ENCODE measurements around the gene PGS1.
A peak's percentile ranks its signal among the peaks of the same experiment; 100 is the strongest.

PGS1 gene

DNA sequence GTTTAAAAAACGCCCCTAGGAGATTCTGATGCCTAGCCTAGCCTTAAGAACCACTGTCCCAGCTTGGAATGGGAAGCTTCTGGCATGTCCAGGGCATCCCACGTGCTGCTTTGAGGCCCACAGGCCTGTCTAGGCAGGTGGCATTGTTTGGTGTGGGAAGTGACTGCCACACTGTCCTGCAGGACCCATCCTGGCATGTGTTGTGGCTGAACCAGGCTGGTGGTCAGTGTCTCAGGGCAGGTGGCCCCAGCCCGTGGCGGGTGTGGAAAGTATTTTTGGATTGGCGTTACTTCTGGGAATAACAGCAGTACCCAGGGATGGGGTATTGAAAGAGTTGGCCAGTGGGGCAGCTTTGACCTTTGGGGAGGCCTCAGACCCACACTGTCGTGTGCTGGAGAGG, 27.9 kb downstream of the PGS1 start:
- no peaks in the 10 kb centered on the region for H3K27me3 Mint-ChIP-seq
- H3K4me1 Mint-ChIP-seq (ENCODE audit: low read depth in 2 of 2) = peaks cover 19 to 32% of the 10 kb centered on the region in 2 donors
- no peak for ATAC-seq (replicated peaks)
- H3K27ac Mint-ChIP-seq = peak overlapping the region; percentile 79 to 84
- no peak overlapping the region for H3K4me3 Mint-ChIP-seq
- H3K36me3 Mint-ChIP-seq (ENCODE audit: insufficient read depth) = peaks cover 49% of the 10 kb centered on the region
- no peak for DNase-seq
- no peaks in the 10 kb centered on the region for H3K9me3 Mint-ChIP-seq

DNA sequence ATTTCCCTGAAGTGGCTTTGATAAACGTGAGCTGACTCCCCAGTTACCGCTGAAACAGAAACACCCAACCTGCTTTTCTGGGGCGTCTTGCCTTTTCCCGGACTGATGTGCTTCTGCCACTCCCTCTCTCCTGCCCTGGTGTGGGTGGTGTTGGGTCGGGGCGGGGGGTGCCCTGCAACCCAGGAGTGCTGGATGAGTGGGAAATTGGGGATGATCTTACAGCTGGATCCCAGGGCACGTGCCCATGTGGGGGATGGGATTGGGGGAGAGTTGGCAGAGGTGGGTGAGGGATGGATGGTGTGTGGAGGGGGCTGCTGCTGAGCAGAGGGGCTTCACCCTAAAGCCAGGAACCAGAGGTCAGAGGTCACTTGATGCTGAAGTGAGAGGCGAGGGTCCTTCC, 28.5 kb downstream of the PGS1 start:
- Mint-ChIP-seq H3K27me3 (no peaks in the 10 kb centered on the region), H3K9me3 (no peaks in the 10 kb centered on the region), H3K36me3 (ENCODE audit: insufficient read depth) (peaks cover 43% of the 10 kb centered on the region), H3K4me3 (no peak overlapping the region), H3K27ac (peak overlapping the region; percentile 79 to 84), H3K4me1 (ENCODE audit: low read depth in 2 of 2) (peaks cover 19 to 33% of the 10 kb centered on the region in 2 donors)
- DNase-seq (no peak), ATAC-seq (replicated peaks) (no peak)

GRCh38 chr17:78407387-78408000, 29.0 kb downstream of the PGS1 start:
- Mint-ChIP-seq H3K36me3 (ENCODE audit: insufficient read depth) (peaks cover 42% of the 10 kb centered on the region), H3K4me3 (no peak overlapping the region), H3K27me3 (no peaks in the 10 kb centered on the region), H3K27ac (peak overlapping the region; percentile 71 to 79), H3K9me3 (no peaks in the 10 kb centered on the region), H3K4me1 (ENCODE audit: low read depth in 2 of 2) (peaks cover 22 to 39% of the 10 kb centered on the region in 2 donors)
- ATAC-seq (replicated peaks) (no peak), DNase-seq (no peak)

- no peak for DNase-seq
- Mint-ChIP-seq H3K27ac (peak overlapping the region; percentile 38 to 71), H3K4me3 (no peak overlapping the region), H3K36me3 (ENCODE audit: insufficient read depth) (peaks cover 41% of the 10 kb centered on the region), H3K9me3 (no peaks in the 10 kb centered on the region), H3K4me1 (ENCODE audit: low read depth in 2 of 2) (peaks cover 32 to 44% of the 10 kb centered on the region in 2 donors), H3K27me3 (no peaks in the 10 kb centered on the region)
- no peak for ATAC-seq (replicated peaks)
These were observed 30.1 kb downstream of the PGS1 start for GRCh38 chr17:78408476-78409050.

DNA sequence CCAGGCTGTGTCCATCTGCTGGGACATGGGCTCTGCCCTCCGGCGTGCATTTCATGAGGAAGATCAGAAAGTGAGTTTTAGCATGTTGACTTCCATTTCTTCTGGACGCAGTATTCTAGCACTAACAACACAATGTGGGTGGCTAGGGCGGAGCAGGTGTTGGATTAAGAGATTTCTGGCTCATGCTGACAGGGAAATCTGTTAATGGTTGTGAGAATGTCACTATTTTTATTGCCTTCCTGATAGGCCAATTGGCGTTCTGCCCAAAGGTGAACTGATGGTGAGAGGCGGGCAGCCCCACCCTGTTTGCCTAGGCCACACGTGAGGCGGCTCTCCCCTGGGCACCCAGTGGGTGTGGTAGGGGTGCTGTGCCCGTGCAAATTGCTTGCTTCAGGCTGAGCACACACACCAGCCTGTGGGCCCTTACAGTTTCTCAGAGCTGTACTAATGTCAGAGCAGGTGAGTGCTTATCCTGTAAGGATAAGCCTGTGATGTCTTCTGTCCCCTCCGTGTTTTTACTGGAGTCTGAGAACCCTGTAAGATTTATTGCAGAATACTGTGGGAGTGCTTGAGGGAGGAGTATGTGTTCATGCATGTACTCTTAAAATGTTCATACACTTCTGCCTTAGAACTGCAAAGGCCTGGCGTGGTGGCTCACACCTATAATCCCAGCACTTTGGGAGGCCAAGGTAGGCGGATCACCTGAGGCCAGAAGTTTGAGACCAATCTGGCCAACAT, 30.9 kb downstream of the PGS1 start:
- peaks cover 39% of the 10 kb centered on the region for H3K36me3 Mint-ChIP-seq (ENCODE audit: insufficient read depth)
- H3K27me3 Mint-ChIP-seq = no peaks in the 10 kb centered on the region
- H3K27ac Mint-ChIP-seq = peak overlapping the region; percentile 38 to 71
- H3K9me3 Mint-ChIP-seq = no peaks in the 10 kb centered on the region
- no peak overlapping the region for H3K4me3 Mint-ChIP-seq
- DNase-seq (no peak), ATAC-seq (replicated peaks) (no peak)
- peaks cover 40 to 51% of the 10 kb centered on the region in 2 donors for H3K4me1 Mint-ChIP-seq (ENCODE audit: low read depth in 2 of 2)

GRCh38 chr17:78411241-78411857, 32.9 kb downstream of the PGS1 start:
- Mint-ChIP-seq H3K36me3 (ENCODE audit: insufficient read depth) (peaks cover 29% of the 10 kb centered on the region), H3K9me3 (no peaks in the 10 kb centered on the region), H3K27me3 (no peaks in the 10 kb centered on the region), H3K4me1 (ENCODE audit: low read depth in 2 of 2) (peaks cover 47 to 50% of the 10 kb centered on the region in 2 donors), H3K4me3 (no peak overlapping the region), H3K27ac (no peak overlapping the region)
- ATAC-seq (replicated peaks) (no peak), DNase-seq (no peak)

DNA sequence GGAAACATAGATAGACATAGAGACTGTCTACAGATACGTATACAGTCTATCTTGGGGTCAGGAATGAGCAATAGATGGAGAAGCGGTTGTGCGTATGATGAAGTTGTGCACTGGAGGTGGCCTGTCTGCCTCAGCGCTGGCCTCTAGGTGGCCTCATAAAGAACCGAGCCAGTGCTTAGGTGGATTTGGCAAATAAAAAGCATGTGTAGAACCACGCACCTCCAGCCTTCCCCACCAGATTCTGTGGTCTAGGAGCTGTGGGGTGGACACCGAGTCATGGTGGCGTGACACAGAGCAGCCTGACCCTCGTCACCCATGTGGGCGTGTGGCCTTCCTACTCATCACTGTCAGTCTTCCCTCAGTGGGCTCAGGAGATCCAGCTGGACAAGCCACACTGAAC, 34.0 kb downstream of the PGS1 start:
- ATAC-seq (replicated peaks) (no peak), DNase-seq (no peak)
- Mint-ChIP-seq H3K27me3 (no peaks in the 10 kb centered on the region), H3K27ac (peak overlapping the region; percentile 44 to 94), H3K4me3 (peak overlapping the region; percentile 54 to 69), H3K9me3 (no peaks in the 10 kb centered on the region), H3K4me1 (ENCODE audit: low read depth in 2 of 2) (peaks cover 46 to 52% of the 10 kb centered on the region in 2 donors), H3K36me3 (ENCODE audit: insufficient read depth) (peaks cover 24% of the 10 kb centered on the region)

GRCh38 chr17:78414178-78415162, 36.0 kb downstream of the PGS1 start:
- peak; percentile 74 for ATAC-seq (replicated peaks)
- DNase-seq = peak; percentile 37 to 46 (median 37)
- Mint-ChIP-seq H3K27ac (peak overlapping the region; percentile 89 to 94), H3K27me3 (no peaks in the 10 kb centered on the region), H3K4me1 (ENCODE audit: low read depth in 2 of 2) (peaks cover 33 to 45% of the 10 kb centered on the region in 2 donors), H3K36me3 (ENCODE audit: insufficient read depth) (peaks cover 20% of the 10 kb centered on the region), H3K9me3 (no peaks in the 10 kb centered on the region), H3K4me3 (peak overlapping the region; percentile 60 to 69)

DNA sequence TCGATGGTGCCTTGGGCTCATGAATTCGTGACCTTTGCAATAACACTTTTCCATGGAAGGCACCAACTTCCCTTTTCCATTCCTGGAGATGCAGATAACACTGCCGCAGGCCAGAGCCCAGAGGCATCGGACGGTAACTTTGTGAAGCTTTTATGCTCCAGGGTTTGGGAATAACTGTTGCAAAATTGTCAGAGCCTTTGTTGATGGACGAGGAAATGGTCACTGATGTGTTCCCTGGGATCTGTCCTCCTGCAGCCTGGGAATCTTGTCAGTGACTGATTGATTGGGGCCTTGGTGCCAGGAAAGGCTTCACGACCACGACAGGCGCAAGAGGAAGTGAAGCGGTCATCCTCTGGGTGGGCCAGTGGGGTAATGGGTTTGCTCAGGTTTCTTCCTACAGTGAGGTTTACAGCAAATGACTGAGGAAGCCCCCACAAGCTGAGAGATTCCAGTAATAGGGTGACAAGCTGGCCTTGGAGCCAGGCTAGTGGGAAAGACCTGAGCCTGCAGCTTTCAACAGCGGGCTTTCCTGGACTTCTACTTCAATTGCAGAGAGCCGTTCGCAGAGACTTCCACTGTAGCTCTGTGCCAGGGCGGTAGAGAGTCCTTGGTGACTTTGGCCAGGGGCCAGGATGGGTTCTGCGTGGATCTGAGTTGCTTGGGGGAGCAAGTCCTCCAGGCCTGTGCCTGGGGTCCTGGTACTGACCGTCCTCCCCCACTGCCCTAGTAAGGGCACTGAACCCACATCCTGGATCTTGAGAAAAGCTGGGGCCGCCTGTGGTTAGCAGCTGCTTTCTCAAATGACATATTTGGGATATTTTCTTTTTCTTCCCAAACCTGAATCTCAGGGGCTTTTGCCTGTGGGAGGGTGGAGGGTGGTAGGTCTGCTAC, 37.6 kb downstream of the PGS1 start:
- peak overlapping the region in 1 of 2 donors; percentile 18 for H3K4me3 Mint-ChIP-seq
- ATAC-seq (replicated peaks) (no peak), DNase-seq (no peak)
- H3K36me3 Mint-ChIP-seq (ENCODE audit: insufficient read depth) = peaks cover 26% of the 10 kb centered on the region
- no peaks in the 10 kb centered on the region for H3K9me3 Mint-ChIP-seq
- peak overlapping the region; percentile 32 to 38 for H3K27ac Mint-ChIP-seq
- H3K4me1 Mint-ChIP-seq (ENCODE audit: low read depth in 2 of 2) = peaks cover 28 to 45% of the 10 kb centered on the region in 2 donors
- no peaks in the 10 kb centered on the region for H3K27me3 Mint-ChIP-seq

DNA sequence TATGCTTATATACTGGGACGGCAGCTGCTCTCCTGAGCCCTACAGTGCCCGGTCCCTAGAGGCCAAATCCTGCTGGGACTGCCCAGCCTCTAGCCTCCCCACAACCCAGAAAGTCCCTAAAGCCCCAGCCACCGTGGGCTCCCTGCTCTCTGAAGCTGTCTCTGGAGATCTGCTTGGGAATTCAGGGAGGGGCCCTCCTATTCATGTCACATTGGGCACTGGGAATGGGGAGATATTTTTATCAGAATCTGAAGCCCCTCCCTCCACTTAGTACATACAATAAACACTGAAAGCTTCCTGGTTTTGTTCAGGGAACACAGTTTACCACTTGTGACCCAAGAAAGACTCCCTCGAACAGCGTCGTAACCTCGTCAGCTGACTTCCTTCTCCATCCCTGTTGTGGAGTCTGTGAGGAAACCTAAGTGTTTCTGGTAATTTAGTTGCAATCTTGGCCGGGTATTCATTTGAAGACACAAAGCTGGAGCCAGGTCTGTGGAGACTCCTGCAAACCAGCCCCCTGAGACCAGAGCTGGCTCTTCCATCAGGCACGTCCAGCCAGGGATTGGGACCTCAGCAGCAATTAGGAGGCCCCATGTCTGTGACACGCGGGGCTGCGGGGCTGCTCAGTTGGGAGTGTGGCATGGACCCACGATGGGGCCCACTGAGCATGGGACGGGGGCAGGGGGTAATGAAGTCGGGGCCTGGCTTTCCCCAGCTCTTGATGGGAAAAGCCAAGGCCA, 38.5 kb downstream of the PGS1 start:
- peaks cover 26 to 47% of the 10 kb centered on the region in 2 donors for H3K4me1 Mint-ChIP-seq (ENCODE audit: low read depth in 2 of 2)

DNA sequence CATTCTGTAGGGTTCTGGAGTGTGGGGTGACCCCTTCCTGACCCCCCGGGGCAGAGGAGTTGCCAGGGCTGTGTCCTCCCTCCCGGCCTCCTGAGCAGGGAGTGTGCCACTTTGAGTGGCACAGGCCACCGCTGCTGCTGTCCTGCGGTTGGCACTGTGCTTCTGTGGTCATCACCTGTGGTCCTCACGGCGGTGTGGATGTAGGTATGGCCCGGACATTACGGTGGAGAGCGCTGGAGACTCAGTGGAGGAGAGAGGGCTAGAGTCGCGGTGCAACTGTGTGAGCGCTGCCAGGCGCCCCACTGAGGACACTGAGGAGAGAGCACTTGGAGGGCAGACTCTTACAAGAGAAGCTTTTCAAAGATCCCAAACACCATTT, 39.1 kb downstream of the PGS1 start:
- no peak for ATAC-seq (replicated peaks)
- no peaks in the 10 kb centered on the region for H3K9me3 Mint-ChIP-seq
- DNase-seq = no peak
- no peak overlapping the region for H3K4me3 Mint-ChIP-seq
- no peaks in the 10 kb centered on the region for H3K27me3 Mint-ChIP-seq
- peak overlapping the region; percentile 31 to 87 for H3K27ac Mint-ChIP-seq
- peaks cover 21 to 41% of the 10 kb centered on the region in 2 donors for H3K4me1 Mint-ChIP-seq (ENCODE audit: low read depth in 2 of 2)
- peaks cover 31% of the 10 kb centered on the region for H3K36me3 Mint-ChIP-seq (ENCODE audit: insufficient read depth)

More for the DNA sequence above, 38.5 kb downstream of the PGS1 start:
- DNase-seq = no peak
- ATAC-seq (replicated peaks) = no peak
- Mint-ChIP-seq H3K27me3 (no peaks in the 10 kb centered on the region), H3K4me3 (peak overlapping the region; percentile 18 to 34), H3K36me3 (ENCODE audit: insufficient read depth) (peaks cover 26% of the 10 kb centered on the region), H3K9me3 (no peaks in the 10 kb centered on the region), H3K27ac (peak overlapping the region; percentile 31 to 87)

Measured in effector memory CD8-positive, alpha-beta T cell (primary cell).